ENCODE data around the gene ELMO3.

ELMO3 gene

DNA sequence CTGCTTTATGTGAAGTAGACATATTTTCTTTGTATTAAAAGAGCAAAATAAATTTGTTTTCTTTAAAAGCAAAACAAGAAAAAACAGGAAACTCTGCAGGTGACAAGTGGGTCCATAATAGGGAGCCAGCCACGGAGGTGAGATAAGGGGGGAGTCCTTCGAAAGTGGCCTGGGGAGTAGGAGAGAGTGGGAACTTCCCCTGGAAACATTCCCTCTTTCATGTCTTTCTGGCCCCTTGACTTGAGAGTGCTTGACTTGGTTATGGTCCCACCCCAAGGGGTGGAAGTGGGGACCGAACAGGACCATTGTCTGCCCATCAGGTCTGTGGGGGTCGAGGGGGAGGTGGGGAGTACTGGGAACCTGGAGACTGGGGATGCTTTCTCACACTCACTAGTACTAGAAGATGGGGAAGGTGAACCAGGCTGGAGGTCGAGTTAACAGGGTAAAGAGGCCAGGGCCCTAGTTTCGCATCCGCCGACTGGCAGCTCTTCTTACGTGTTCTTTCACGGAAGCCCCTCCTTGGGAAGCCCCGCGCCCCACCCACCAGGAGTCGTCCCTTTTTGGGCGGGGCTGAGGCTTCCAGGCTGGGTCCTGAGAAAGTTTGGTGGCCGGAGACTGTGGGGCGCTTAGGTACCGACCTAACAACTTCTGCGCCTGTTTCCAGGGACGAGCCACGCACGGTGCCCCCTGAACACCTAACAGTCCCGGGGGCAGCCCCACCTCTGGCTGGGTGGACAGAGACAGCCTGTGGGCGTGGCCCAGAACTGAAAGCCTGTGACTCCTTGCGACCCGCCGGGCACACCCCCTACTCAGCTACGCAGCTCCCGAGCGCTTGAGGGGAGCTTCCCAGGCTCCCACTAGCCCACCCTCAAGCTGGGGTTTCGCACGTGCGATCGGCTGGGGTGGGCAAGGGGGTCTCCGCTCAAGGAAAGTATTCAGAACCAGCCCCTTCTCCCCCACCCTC, 40.0 kb upstream of the ELMO3 start:
- Histone ChIP-seq H2AFZ (ENCODE audit: low read depth, low read length) (peak overlapping the region; percentile 56), H3K4me3 (ENCODE audit: low read length) (peak overlapping the region; percentile 53), H3K36me3 (ENCODE audit: insufficient read depth, low read length) (no peaks in the 10 kb centered on the region), H3K4me1 (ENCODE audit: insufficient read depth, low read length) (peaks cover 10% of the 10 kb centered on the region), H3K9me3 (ENCODE audit: low read length) (no peaks in the 10 kb centered on the region), H3K27me3 (ENCODE audit: insufficient read depth, low read length) (peaks cover 87% of the 10 kb centered on the region)

DNA sequence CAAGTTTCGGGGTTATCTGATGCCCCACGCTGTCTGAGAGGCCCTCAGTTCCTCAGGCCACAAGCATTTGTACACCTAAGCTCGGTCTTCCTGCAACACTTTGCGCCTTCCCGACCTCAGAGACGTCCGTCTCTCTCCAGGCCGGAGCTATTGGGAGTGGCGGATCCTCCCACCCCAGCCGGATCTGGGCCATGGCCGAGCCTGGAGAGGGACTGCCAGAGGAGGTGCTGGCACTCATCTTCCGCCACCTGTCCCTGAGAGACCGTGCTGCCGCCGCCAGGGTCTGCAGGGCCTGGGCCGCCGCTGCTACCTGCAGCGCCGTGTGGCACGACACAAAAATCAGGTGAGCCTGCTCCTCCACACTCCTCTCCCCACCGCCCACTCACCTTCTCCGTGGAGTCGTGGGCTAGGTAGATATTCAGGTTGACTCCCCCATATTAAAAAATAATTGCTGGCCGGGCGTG, 37.3 kb upstream of the ELMO3 start:
- Histone ChIP-seq H3K4me1 (ENCODE audit: insufficient read depth, low read length) (peaks cover 10% of the 10 kb centered on the region), H3K36me3 (ENCODE audit: insufficient read depth, low read length) (no peaks in the 10 kb centered on the region), H3K4me3 (ENCODE audit: low read length) (no peak overlapping the region), H2AFZ (ENCODE audit: low read depth, low read length) (no peak overlapping the region), H3K27me3 (ENCODE audit: insufficient read depth, low read length) (peaks cover 91% of the 10 kb centered on the region), H3K9me3 (ENCODE audit: low read length) (no peaks in the 10 kb centered on the region)

DNA sequence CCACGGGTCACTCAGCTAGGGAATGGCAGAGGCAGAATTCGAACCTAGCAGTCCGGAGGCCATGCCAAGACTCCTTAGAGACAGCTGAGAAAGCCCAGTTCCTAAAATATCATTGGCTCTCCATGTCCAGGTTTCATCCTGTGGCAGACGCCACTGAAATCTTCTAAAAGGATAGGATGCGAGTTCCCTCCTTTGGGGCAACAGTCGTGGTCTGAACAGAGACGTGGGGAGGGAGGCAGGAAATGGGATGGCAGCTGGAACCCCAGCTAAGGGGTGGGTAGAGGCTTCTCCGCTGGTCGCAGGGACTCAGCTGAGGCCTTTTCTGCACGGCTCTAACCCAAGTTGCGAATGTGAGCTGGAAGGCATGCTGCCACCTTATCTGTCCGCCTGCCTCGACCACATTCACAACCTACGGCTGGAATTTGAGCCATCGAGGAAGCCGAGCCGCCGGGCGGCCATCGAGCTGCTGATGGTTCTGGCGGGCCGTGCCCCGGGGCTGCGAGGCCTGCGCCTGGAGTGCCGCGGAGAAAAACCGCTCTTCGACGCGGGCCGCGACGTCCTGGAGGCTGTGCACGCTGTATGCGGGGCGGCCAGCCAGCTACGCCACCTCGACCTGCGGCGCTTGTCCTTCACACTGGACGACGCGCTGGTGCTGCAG, 36.3 kb upstream of the ELMO3 start:
- no peaks in the 10 kb centered on the region for H3K9me3 ChIP-seq (ENCODE audit: low read length)
- peak overlapping the region; percentile 43 for H3K4me3 ChIP-seq (ENCODE audit: low read length)
- peak overlapping the region; percentile 60 for H2AFZ ChIP-seq (ENCODE audit: low read depth, low read length)
- peaks cover 91% of the 10 kb centered on the region for H3K27me3 ChIP-seq (ENCODE audit: insufficient read depth, low read length)
- H3K36me3 ChIP-seq (ENCODE audit: insufficient read depth, low read length) = no peaks in the 10 kb centered on the region
- H3K4me1 ChIP-seq (ENCODE audit: insufficient read depth, low read length) = peaks cover 10% of the 10 kb centered on the region

DNA sequence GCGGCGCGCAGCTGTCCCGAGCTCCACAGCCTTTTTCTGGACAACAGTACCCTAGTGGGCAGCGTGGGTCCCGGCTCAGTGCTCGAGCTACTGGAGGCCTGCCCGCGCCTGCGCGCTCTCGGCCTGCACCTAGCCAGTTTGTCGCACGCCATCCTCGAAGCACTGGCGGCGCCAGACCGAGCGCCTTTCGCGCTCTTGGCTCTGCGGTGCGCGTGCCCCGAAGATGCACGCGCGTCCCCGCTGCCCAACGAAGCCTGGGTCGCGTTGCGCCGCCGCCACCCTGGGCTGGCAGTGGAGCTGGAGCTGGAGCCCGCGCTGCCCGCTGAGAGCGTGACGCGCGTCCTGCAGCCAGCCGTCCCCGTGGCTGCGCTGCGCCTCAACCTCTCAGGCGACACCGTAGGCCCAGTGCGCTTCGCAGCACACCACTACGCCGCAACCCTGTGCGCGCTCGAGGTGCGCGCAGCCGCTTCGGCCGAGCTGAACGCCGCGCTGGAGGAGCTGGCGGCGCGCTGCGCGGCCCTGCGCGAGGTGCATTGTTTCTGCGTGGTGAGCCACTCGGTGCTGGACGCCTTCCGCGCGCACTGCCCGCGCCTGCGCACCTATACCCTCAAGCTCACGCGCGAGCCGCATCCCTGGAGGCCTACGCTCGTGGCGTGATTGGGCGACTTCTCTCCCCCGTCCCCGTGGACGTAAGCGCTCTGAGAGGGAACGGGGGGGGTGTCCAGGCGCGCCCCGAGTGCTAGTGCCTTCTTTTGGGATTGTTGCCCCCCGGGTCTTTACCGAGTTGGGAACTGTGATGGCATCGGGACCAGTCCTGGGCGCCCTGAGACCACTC, 35.5 kb upstream of the ELMO3 start:
- H3K27me3 ChIP-seq (ENCODE audit: insufficient read depth, low read length) = peaks cover 91% of the 10 kb centered on the region
- H2AFZ ChIP-seq (ENCODE audit: low read depth, low read length) = peak overlapping the region; percentile 60
- no peaks in the 10 kb centered on the region for H3K36me3 ChIP-seq (ENCODE audit: insufficient read depth, low read length)
- H3K4me3 ChIP-seq (ENCODE audit: low read length) = peak overlapping the region; percentile 43
- no peaks in the 10 kb centered on the region for H3K9me3 ChIP-seq (ENCODE audit: low read length)
- H3K4me1 ChIP-seq (ENCODE audit: insufficient read depth, low read length) = peaks cover 10% of the 10 kb centered on the region

DNA sequence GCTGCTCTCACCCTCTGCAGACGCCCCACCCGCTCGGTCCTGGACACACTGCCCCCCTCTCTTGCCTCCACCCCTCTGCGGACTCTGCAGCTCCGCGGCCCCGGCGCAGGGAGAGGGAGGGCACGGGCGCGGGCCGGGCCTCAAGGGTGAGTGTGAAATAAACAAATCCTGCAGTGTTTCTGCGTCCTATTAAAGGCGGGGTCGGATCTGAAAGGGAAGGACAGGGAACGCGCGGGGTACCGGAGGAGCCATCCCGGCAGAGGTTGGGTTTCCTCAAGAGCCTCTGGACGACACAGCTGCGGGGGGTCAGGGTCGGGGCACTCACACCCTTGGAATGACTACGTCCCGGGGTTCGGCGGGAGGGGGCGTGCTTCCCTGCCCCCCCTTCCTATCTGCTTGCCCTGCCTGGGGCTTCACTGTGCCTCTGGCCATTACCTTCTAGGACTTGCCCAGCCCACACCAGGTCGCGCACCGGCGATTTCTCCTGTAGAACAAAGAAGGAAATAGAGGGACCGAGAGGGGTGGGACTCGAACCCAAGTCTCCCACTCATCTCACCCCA, 34.9 kb upstream of the ELMO3 start:
- no peaks in the 10 kb centered on the region for H3K36me3 ChIP-seq (ENCODE audit: insufficient read depth, low read length)
- peak overlapping the region; percentile 43 for H3K4me3 ChIP-seq (ENCODE audit: low read length)
- H3K27me3 ChIP-seq (ENCODE audit: insufficient read depth, low read length) = peaks cover 91% of the 10 kb centered on the region
- peaks cover 10% of the 10 kb centered on the region for H3K4me1 ChIP-seq (ENCODE audit: insufficient read depth, low read length)
- peak overlapping the region; percentile 60 for H2AFZ ChIP-seq (ENCODE audit: low read depth, low read length)
- H3K9me3 ChIP-seq (ENCODE audit: low read length) = no peaks in the 10 kb centered on the region

DNA sequence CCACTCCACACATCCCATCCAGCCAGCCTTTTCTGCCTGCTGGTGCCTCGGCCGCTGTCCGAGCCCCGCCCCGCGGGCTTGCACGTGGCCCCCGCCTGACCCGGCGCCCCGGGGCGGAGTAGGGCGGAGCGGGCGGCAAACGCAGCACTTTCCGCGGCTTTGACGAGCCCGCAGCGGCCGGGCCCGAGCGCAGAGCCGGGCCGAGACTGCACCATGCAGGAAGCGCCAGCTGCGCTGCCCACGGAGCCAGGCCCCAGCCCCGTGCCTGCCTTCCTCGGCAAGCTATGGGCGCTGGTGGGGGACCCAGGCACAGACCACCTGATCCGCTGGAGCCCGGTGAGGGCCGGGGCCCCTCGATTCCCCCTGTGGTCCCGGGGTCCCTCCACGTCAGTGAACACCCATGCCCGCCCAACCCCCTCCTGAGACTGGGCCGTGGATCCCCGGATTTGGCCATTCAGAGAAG, 34.3 kb upstream of the ELMO3 start, which contains the start of gene HSF4:
TSS of gene HSF4 (plus strand) at position 147 of the 463 bp plus-strand sequence. CDS start at position 214, 67 bp downstream.
- Histone ChIP-seq H3K9me3 (ENCODE audit: low read length) (no peaks in the 10 kb centered on the region), H3K4me1 (ENCODE audit: insufficient read depth, low read length) (peaks cover 13% of the 10 kb centered on the region), H3K36me3 (ENCODE audit: insufficient read depth, low read length) (no peaks in the 10 kb centered on the region), H3K4me3 (ENCODE audit: low read length) (peak within 1 kb of the TSS; percentile 43), H3K27me3 (ENCODE audit: insufficient read depth, low read length) (peaks cover 89% of the 10 kb centered on the region), H2AFZ (ENCODE audit: low read depth, low read length) (peak within 1 kb of the TSS; percentile 60)

DNA sequence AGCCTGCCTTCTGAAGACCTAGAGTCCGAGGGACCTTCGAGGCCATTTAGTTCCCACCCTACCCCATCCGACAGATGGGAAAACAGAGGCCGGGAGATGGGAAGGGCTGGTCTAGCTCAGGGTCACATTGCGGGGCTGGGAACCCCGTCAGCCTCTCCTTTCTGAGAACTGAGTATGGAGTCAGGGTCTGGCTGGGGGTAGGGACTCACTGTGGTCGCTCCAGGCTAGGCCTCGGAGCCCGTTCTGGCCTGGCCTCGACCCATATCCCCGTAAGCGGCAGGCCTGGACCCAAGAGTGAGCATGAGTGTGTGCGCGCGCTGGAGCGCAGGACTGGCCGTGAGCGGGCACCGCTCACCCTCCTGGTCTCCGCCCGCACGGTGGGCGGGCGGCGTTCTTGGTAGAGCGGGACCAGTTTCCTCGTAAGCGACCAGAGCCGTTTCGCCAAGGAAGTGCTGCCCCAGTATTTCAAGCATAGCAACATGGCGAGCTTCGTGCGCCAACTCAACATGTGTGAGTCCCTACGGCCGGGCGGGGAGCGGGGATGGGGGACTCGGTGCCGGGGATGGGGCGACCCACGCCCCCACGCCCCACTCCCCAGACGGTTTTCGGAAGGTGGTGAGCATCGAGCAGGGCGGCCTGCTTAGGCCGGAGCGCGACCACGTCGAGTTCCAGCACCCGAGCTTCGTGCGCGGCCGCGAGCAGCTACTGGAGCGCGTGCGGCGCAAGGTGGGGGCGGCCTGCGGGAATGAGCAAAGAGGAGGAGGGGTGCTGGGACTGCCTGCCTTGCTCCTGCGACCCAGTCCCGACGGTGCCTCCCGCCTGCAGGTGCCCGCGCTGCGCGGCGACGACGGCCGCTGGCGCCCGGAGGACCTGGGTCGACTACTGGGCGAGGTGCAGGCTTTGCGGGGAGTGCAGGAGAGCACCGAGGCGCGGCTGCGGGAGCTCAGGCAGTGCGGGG, 33.5 kb upstream of the ELMO3 start:
- H2AFZ ChIP-seq (ENCODE audit: low read depth, low read length) = no peak overlapping the region
- no peaks in the 10 kb centered on the region for H3K9me3 ChIP-seq (ENCODE audit: low read length)
- H3K27me3 ChIP-seq (ENCODE audit: insufficient read depth, low read length) = peaks cover 83% of the 10 kb centered on the region
- H3K36me3 ChIP-seq (ENCODE audit: insufficient read depth, low read length) = no peaks in the 10 kb centered on the region
- no peak overlapping the region for H3K4me3 ChIP-seq (ENCODE audit: low read length)
- peaks cover 19% of the 10 kb centered on the region for H3K4me1 ChIP-seq (ENCODE audit: insufficient read depth, low read length)

DNA sequence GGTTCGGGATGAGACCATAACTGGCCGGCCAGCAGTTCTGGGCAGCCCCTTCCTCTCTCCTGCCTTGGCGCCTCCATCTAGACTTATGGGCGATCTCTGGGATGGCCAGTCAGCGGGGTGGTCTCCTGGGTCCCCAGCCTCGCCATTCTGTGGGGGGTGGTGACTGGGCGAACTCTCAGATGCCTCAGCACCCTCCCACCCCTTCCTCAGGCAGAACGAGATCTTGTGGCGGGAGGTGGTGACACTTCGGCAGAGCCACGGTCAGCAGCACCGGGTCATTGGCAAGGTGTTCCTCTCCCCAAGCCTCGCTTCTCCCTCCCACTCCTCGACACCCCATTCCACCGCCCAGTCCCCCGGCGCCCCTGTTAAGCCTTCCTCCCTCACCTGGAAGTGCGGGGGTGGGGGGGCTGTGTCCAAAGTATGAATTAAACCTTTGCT, 32.8 kb upstream of the ELMO3 start:
- H2AFZ ChIP-seq (ENCODE audit: low read depth, low read length) = no peak overlapping the region
- H3K9me3 ChIP-seq (ENCODE audit: low read length) = no peaks in the 10 kb centered on the region
- peaks cover 24% of the 10 kb centered on the region for H3K4me1 ChIP-seq (ENCODE audit: insufficient read depth, low read length)
- H3K27me3 ChIP-seq (ENCODE audit: insufficient read depth, low read length) = peaks cover 82% of the 10 kb centered on the region
- H3K36me3 ChIP-seq (ENCODE audit: insufficient read depth, low read length) = no peaks in the 10 kb centered on the region
- no peak overlapping the region for H3K4me3 ChIP-seq (ENCODE audit: low read length)

DNA sequence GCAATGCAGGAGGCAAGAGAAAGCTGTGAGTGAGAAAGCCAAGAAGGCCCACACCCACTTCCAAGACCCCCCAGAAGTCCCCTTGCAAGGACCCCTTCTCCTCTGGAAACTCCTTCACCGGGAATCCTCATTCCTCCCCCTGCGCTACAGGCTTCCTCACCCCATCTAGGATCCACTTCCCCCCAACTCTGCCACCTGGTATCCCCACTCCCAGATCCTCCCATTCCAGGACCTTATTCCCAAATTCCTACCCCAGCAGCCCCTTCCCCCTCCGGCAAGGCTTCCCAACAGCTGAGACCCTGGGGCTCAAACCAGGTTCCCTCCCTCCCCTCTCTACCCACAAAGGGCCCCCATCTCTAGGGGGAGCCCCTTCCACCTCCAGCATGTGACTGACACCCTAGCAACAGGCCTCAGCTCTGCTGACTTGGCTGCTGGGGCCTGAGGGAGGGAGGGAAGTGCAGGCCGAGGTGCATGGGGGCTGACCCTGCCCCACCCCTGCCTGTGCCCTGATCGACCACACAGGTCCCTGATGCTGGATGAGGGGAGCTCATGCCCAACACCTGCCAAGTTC, 32.2 kb upstream of the ELMO3 start:
- Histone ChIP-seq H3K4me3 (ENCODE audit: low read length) (no peak overlapping the region), H2AFZ (ENCODE audit: low read depth, low read length) (no peak overlapping the region), H3K4me1 (ENCODE audit: insufficient read depth, low read length) (peaks cover 27% of the 10 kb centered on the region), H3K27me3 (ENCODE audit: insufficient read depth, low read length) (peaks cover 78% of the 10 kb centered on the region), H3K9me3 (ENCODE audit: low read length) (no peaks in the 10 kb centered on the region), H3K36me3 (ENCODE audit: insufficient read depth, low read length) (no peaks in the 10 kb centered on the region)

DNA sequence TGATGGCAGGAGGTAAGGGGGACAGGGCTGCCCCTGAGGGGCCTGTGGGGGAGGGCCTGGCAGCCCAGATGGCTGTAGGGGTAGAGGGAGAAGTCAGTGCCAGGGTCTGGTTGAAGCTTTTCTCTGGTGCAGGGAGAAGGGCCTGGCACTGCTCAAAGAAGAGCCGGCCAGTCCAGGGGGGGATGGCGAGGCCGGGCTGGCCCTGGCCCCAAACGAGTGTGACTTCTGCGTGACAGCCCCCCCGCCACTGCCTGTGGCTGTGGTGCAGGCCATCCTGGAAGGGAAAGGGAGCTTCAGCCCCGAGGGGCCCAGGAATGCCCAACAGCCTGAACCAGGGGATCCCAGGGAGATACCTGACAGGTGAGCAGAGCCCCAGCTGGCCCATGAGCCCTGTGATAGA, 31.3 kb upstream of the ELMO3 start:
- H3K4me3 ChIP-seq (ENCODE audit: low read length) = no peak overlapping the region
- no peaks in the 10 kb centered on the region for H3K36me3 ChIP-seq (ENCODE audit: insufficient read depth, low read length)
- H3K27me3 ChIP-seq (ENCODE audit: insufficient read depth, low read length) = peaks cover 69% of the 10 kb centered on the region
- H3K4me1 ChIP-seq (ENCODE audit: insufficient read depth, low read length) = peaks cover 27% of the 10 kb centered on the region
- H2AFZ ChIP-seq (ENCODE audit: low read depth, low read length) = no peak overlapping the region
- no peaks in the 10 kb centered on the region for H3K9me3 ChIP-seq (ENCODE audit: low read length)

DNA sequence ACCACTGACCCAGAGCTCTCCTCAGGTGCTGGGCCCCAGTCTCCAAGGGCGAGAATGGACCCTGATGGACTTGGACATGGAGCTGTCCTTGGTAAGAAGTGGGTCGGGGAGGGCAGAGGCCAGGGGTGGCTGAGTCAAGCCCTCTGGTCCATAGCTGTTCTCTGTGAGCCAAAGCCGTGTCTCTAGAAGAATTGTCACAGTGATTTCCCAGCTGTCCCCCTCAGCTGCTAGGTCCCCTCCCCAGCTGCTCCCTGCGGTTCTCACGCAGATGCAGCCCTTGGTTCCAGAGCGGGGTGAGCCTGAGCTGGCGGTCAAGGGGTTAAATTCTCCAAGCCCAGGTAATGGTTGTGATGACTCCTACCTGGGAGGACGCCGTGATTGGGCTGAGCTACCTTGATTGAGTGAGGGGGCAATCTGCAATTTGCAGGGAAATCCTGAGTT, 29.9 kb upstream of the ELMO3 start:
- Histone ChIP-seq H2AFZ (ENCODE audit: low read depth, low read length) (no peak overlapping the region), H3K27me3 (ENCODE audit: insufficient read depth, low read length) (peaks cover 56% of the 10 kb centered on the region), H3K4me3 (ENCODE audit: low read length) (no peak overlapping the region), H3K36me3 (ENCODE audit: insufficient read depth, low read length) (no peaks in the 10 kb centered on the region), H3K9me3 (ENCODE audit: low read length) (no peaks in the 10 kb centered on the region), H3K4me1 (ENCODE audit: insufficient read depth, low read length) (peaks cover 28% of the 10 kb centered on the region)
